Mucosa of gallbladder (tissue), 1 donor: ENCODE data around the gene TXK. TPM values are rescaled to one million over a fixed set of nuclear protein-coding genes. Genes with fewer than 3 reads are reported as not detected.
A peak's percentile ranks its signal among the peaks of the same experiment; 100 is the strongest.

Source experiments
- DNase-seq: peaks from one replicate; pipeline ENCODE4 v3.0.0-alpha.2; 2020; ENCODE audit warnings: low spot score
- total RNA-seq: library from RNA; stranded (reverse); gene quantifications from one replicate; pipeline ENCODE4 v1.2.1, GENCODE V29; 2021
- donor health status: DM: no; HTN: no; CAD: no.

The TXK gene
- total RNA-seq, 1 donor from 2014 or later = 0.86 TPM

DNA sequence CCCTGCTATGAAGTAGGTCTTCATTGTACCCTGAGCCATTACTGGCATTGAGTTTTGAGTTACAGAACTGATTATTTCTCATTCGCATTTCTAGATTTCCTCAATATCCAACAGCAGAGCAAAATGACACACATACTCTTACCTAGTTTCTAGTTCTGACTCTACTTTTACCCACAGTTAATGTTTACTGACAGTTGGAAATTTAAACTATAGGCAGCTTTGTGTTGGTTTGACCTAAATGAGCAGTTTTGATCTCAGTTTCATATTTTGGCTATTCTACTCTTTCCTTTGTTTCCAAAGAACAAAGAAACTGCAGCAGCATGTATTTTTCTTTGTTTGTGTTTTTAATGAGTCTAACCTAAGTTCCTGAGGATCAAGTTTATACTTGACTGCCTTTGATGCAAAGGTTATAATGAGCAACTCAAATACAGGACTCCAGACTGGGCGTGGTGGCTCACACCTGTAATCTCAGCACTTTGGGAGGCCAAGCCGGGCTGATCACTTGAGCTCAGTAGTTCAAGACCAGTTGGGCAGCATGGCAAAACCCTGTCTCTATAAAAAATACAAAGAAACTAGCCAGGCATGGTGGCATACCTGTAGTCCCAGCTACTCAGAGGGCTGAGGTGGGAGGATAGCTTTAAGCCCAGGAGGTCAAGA is 30.4 kb downstream of the TXK start:
- no peak for DNase-seq

DNA sequence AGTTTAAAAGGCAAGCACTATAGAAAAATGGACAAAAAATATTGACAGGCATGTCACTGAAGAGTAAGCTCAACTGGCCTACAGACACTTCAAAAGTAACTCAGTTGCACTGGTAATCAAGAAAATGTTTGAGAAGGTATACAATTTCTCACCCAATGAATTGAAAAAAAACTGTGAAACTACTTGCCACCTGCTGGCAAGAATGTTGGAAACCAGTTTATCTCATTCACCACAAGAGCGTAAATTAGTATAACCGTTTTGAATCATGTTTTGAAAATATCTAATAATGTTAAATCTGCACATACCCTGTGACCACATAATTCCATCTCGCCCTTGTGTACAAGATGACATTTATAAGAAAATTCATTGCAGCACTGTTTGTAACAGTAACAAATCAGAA is 31.7 kb downstream of the TXK start:
- no peak for DNase-seq

DNA sequence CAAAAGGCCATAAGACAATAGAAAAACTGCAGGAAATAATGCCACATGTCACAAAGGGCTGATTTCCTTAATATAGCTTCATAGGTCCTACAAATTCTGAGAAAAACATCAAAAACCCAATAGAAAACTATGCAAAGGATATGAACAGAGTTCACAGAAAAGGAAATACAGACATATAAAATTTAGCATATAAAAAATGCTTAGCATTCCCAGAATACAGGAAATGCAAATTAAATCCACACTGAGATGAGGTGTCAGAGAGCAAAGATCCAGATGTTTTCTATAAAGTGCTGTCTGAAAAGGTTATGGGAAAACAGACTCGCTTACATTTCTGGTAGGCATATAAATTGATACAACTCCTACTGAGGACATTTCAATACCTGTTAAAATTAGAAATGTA is 33.8 kb downstream of the TXK start:
- no peak for DNase-seq

DNA sequence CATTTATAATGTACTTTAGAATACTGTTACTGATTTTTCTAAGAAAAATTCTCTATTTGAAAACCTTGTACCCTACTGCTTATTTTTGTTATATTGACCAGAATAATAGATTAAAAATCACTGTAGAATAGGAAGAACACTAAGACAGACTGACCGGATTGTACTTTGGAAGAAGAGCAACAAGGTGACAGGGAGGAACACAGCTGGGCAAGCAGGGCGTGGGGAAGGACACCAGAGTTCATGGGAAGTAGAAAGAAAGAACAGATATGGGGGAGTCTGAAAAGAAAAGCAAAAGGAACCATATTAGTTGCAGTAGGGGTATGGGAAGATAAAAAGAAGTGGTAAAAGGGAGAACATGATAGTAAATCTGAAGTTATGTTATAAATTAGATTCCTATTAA is 38.6 kb downstream of the TXK start:
- no peak for DNase-seq

DNA sequence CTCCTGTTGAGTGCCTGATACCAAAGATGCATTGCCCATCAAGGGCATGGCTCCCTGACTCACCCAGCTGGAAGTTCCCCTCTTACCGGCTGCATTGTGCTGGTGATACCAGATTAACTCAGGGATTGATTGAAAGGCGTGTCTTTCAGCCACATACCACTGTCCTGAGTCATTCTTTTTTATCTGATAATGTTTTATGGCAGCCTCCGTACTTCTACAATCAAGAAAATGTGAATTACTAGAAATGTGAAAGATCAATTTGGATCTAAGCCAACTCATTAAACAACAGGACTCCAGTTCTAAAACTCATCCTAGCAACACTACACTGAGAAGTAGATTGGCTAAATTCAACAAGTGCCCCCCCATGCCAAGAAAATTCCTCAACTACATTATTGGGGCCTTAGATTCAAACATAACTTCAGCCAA is 40.0 kb downstream of the TXK start:
- DNase-seq = peak; percentile 75

DNA sequence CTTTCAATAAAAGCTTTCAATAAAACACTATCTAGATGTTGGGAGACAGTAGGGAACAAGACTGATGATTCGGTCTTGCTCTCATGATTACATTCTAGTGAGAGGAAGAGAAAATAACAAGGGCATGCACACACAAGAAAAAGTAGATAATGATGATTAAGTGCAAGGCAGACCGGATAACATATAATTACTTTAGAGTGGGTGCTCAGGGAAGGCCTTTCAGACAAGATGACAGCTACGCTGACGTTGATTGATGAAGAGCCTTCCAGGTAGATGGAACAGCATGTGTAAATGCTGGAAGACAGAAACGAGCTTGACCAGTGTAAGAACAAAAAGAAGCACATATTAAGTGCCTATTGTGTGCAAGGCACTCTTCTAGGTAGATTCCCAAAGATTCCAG is 43.4 kb downstream of the TXK start:
- no peak for DNase-seq

DNA sequence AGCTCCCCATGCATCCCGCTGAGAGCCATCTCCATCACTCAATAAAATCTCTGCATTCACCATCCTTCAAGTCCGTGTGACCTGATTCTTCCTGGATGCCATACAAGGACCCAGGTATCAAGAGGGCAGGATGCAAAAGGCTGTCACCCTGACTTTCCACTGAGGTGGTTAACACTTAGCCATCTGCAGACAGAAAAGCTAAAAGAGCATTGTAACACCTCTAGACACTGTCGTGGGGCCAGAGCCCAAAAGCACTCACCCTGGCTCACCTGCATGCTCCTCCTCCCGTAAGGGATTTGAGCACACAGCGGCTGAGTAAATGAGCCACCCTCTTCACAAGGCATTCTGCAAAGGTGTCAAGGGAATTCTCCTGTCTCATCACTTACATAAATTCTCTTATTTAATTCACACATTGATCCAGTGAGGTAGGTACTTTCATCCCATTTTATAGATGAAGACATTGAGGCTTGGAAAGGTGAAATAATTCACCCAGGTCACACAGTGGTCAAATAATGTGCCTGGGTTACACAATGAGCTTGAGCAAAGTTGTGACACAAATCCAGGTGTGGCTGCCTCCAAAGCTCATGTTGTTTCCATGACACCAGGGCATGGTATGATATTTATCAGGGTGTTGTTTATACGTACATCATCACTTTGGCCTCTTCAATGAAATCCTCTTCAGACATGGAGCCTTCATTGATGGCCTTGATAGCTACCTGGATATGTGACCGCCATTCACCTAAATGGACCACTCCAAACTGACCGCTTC is 48.0 kb downstream of the TXK start:
- DNase-seq = no peak

DNA sequence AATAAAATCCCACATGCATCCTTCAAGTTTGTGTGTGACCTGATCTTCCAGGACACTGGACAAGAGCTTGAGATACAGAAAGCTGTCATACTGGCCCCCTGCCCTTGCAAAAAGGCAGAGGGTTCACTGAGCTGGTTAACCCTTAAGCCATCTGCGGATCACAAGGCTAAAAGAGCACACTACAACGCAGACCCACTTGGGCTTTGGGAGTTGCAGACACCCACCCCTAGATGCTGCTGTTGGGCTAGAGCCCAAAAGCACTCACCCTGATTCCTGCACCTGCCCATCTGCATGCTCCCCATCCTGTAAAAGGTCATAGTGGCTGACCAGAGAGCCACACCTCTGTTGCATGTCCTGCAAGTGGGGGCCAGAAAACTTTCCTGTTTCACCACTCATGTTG is 51.1 kb downstream of the TXK start:
- no peak for DNase-seq

DNA sequence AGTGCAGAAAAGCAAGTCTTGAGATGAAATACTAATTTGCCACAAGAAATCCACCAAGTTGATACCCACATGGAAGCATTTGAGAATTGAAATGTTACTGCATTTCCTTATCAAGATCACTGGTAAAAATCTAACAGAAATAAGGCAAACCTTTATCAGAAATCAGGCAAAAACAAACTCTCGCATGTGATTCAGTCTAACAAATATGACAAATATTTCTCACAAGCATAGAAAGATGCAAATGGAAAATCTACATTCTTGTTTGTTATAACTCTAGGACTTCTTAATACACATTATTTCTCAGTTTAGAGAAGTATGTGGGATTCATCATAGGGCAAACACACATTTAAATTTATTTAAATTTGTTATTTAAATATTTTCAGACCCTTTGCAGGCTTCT is 52.9 kb downstream of the TXK start:
- DNase-seq = no peak

DNA sequence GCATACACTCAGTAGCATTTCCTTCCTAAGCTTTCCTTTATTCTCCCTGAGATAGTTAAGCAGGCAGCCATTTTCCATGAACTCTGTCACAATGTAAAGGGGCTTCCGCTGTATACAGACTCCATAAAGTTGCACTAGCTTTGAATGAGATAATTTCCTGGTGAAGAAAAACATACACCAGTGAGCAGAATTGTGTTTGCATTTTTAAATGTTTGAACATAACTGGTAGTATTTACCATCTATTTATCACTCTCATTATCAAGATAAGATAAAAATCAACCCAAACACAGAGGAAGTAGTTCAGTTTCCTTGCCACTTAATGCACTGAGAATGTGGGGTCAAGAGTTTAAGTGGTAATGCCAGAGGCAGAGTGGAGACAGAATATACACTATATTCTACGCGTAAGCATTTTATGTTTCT is 54.1 kb downstream of the TXK start:
- no peak for DNase-seq

DNA sequence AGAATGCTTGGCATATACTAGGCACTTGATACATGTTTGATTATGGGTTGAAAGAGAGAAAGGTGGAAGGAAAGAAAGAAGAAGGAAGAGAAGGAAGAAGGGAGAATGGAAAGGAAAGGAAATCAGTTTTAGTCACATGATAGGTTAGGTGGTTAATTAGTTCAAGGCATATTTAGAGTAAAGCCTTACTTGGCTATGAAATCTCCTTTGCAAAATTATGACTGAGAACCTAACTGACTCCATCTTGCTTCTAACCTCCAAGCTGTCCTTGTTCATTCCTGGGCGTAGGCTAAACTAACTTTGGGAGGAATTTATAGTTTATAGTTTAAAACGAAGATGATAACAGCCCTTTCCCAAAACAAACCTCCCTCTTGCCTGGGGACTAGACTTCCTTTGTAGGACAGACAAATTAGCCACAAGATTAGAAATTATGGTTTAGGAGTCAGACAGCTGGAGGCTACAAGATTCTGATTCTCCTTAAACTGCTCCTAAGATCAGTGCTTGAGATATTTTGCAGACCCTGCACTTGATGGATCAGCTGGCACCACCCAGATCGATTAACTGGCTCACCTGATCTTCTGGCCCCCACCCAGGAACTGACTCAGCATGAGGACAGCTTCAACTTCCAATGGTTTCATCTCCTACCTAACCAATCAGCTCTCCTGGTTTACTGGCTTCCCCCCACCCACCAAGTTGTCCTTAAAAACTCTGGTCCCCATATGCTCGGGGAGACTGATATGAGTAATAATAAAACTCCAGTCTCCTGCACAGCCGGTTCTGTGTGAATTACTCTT is 55.0 kb downstream of the TXK start:
- peak; percentile 73 for DNase-seq

DNA sequence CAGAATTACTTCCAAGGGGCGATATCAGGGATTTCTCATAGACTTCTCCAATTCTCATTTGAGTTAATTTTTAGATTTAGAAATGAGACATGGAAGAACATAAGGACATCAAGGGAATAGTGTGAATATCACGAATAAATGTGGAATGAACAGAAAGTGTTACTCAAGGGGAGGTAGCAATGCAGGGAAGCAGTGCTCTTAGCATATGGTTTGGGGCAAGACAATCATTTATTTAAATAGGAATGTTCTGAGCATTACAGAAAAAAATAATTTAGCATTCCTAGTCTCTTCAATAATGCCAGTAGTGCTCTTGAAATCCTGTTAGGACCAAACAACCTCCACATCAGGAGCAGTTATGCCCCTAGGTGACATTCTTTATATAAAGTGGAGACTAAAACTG is 55.6 kb downstream of the TXK start:
- DNase-seq = no peak

DNA sequence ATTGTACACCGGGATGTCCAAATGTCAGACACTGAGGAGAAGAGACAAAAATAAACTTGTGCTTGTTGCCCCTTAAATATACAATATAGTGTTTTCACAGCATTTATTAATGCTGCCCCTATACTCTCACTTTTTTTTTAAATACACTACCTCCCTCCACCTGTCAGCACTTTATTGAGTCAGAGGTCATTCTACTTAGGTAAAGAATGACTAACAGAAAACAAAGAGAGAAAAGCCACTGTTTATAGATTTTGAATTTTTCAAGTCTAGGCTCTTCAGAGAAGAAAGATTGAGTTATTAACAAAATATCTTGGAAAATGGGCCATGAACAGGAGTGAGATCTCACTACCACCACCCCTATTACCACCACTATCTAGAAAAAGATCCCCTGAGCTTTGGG is 59.4 kb downstream of the TXK start:
- no peak for DNase-seq

DNA sequence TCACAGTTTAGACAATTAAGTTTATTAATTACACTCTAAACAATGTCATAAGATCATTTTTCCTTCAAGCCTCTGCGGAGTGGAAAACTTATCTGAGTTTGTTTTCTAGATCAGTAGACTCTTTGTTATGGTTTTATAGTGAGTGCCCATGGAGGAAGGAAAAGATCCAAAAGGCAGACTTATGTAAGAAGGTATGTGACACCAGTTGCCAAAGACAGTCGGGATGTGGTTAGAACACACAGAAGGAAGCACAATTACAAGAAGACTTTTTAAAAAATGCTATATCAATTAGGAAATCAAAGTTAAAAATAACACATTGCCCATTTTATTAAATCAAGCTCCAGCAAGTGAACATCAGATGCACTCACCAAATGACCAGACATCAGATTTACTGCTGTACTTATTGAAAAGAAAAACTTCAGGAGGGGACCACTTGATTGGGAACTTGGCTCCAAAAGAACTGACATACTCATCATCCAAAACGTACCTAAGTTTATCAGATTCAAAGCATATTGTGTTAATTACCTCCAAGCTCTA is 60.4 kb downstream of the TXK start:
- DNase-seq = no peak

DNA sequence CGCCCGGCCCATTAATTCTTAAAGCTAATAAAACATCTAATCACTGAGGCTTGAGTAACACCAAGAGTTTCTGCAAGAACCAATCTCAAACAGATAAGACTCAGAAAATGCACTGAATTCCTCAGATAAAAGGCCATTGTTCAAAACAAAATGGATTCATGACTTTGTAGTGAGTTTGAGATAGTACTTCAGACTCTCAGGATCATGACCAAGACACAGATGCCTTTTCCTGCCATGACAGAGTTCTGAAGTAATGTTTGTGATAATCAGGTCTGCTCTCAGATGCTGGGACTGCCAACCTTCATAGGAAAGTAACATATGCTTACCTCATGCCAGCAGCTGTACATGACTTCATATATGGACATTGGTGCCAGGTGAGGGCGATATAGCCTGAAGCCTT is 62.9 kb downstream of the TXK start:
- no peak for DNase-seq

DNA sequence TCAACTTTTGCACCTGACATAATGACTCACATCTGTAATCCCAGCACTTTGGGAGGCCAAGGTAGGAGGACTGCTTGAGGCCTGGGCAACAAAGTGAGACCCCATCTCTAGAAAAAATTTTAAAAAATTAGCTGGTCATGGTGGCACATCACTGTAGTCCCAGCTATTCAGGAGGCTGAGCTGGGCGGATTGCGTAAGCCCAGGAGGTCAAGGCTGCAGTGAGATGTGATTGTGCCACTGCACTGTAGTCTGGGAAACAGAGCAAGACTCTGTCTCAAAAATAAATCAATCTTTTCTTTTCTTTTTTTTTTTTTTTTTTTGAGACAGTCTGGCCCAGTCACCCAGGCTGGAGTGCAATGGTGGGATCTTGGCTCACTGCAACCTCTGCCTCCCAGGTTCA is 65.0 kb downstream of the TXK start:
- no peak for DNase-seq

DNA sequence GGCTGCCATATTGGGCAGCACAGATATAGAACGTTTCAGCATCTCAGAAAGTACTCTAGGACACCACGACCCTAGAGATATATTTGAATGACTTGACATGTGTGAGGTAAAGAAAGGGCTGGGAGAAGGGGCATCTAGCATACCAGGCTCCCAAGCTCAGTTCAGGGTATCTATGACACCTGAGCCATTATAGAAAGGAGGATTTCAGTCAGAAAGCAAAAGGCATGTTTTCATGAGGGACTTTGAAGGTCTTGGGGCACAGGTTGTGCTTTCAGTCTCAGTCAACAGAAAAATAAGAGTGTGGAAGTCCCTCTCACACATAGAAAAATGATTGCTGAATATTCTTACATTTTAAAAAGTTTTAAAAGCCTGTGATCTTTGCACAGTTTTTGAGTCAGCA is 65.9 kb downstream of the TXK start:
- DNase-seq = no peak

DNA sequence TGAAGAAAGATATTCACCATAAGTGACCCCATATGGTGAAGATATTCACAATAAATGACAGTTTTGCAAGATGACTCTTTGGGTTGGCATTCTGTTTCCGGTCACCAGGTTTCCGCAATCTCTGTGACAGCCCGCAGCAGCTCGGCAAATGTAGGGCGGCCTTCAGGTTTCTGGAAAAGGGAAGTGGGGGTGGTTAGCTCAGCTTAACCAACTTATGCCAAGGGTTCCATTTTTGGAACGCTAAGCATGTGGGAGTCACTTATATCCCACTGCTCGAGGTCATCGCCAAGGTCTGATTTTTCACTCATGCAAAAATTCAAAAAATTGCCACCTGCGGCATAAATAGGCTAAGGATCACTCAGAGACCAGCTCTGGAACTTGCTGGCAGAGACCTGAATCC is 66.5 kb downstream of the TXK start:
- DNase-seq = no peak

DNA sequence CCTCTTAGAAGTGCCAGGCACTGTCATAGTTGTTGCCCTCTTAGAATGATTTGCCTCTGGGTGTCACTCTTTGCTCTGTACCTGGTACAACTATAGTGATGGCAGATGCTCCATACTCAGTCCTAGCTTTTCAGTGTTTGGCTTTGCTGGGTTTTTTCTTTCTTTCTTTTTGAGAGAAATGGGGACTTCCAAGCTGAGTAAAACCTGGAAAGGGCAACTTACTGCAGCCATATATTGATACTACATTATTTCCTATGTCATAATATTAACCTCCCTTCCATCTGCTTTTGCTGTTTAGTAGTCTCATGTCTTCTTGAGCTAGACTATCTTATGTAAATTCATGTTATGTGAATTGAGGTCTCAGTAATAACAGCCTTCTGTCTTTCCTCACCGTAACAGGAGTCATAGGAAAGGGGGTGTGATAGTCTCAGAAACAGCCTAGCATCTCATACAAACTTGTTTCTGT is 68.4 kb downstream of the TXK start:
- DNase-seq = no peak

DNA sequence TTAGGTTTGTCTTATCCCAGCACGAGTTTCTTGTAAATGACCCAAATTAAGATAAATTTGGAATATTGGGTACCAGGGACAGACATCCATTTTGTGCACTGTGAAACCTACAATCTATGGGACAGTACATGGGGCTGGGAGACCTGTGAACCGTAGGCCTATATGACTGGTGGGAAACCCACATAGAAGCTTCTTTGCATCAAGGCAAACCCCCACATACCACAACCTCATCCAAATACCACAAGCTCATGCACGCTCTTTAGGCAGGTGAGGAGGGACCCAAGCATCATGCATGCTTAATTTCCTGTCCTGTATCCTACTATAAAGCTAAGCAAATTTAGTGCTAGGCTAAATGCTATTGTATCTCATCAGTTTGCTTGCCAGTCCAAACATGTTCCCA is 69.7 kb downstream of the TXK start:
- no peak for DNase-seq

DNA sequence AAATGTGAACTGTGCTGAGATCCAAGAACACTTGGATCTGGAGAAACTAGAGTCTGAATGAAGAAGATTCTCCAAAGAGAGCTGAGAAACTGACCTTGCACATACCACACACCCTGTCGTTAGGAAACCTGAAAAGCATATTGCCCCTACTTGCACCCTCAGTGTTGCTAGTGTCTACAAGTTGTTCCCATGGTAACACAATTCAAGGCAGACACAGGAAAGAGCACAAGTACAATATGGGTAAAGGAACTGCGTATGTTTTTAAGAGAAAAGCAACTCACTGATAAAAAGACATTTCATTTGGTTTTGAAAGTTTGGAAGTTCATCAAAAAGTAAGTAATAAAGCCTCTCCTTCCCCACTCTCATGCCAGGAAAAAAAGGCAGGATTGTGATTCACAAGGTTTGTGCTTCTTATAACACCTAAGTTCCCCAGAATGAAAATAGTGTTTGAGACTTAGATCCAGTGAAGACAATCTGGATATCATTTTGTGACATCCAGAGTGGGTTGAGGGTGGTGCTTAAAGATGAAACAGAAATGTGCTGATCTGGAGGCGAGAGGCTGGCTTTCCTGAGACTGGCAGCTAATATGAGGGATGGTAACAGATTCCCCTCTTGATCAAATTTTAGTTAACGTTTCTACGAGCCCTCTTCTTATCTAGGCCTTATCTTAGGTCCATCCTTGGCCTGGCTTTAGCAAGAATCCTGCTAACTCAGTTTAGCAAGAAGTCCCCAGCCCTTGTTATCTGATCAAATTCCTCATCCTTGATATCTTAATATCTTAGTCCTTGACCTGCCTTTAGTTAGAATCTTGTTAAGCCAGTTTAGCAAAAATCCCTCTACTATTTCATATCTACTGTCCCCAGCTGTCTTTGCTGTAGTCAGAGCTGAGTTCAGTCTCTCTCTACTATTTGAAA is 75.2 kb downstream of the TXK start:
- DNase-seq = no peak
